Small intestine (tissue), 7 donors: ENCODE results near the gene PLEKHG4B. TPM values are rescaled to one million over a fixed set of nuclear protein-coding genes. Genes with fewer than 3 reads are reported as not detected.

Experiments
- DNase-seq, 2 donors: peaks; one replicate each; pipeline versions ENCODE4 v3.0.0 to v3.0.0-alpha.2; 2013
- FAIRE-seq: peaks from 2 replicates; lab custom pipeline; 2012; peaks lifted over from hg19 to GRCh38; lab: Jason Lieb, UNC
- H3K27ac ChIP-seq, 3 donors: one replicate each; pipeline ENCODE4 v1.5.1; 2013; ENCODE audit warnings: low read length in 2 of 3, mild to moderate bottlenecking in 2 of 3, control low read depth in 1 of 3, inconsistent platforms in 1 of 3, low read depth in 1 of 3, moderate library complexity in 1 of 3
- H3K27me3 ChIP-seq, 3 donors: one replicate each; pipeline ENCODE4 v1.6.1; 2013; ENCODE audit warnings: low read length in 3 of 3, inconsistent platforms in 1 of 3; ENCODE audit not compliant: control insufficient read depth in 3 of 3, insufficient read depth in 3 of 3
- H3K36me3 ChIP-seq, 3 donors: one replicate each; pipeline ENCODE4 v1.6.1; 2013; ENCODE audit warnings: low read length in 3 of 3, inconsistent platforms in 1 of 3, low read depth in 1 of 3, mild to moderate bottlenecking in 1 of 3, moderate library complexity in 1 of 3; ENCODE audit not compliant: control insufficient read depth in 3 of 3, insufficient read depth in 2 of 3
- H3K4me1 ChIP-seq, 3 donors: one replicate each; pipeline ENCODE4 v1.6.1; 2013; ENCODE audit warnings: low read length in 2 of 3, inconsistent platforms in 1 of 3, low read depth in 1 of 3, mild to moderate bottlenecking in 1 of 3, moderate library complexity in 1 of 3; ENCODE audit not compliant: control insufficient read depth in 3 of 3, insufficient read depth in 2 of 3
- H3K4me3 ChIP-seq, 3 donors: one replicate each; pipeline ENCODE4 v1.5.1; 2013; ENCODE audit warnings: low read length in 3 of 3, control low read depth in 1 of 3, inconsistent platforms in 1 of 3, low read depth in 1 of 3, mild to moderate bottlenecking in 1 of 3, moderate library complexity in 1 of 3
- H3K9me3 ChIP-seq, 2 donors: one replicate each; pipeline ENCODE4 v1.6.1; 2013; ENCODE audit warnings: low read depth in 1 of 2, low read length in 1 of 2; ENCODE audit not compliant: control insufficient read depth in 2 of 2, insufficient read depth in 1 of 2
- WGBS, 3 donors: extraction: QIAGEN DNeasy Blood & Tissue Kit; methylation state at CpG; one replicate each; pipeline ENCODE4 v1.1.7; 2013; 5-methylcytosine and 5-hydroxymethylcytosine counted together
- polyA plus RNA-seq, 4 donors: library from polyadenylated mRNA; stranded (reverse) in 3 of 4; unstranded in 1 of 4; fragments of 200-250 nt in 3 of 4; fragments of 120-200 nt in 1 of 4; gene quantifications; one replicate each; pipeline versions ENCODE4 v1.2.1 to v1.2.3, GENCODE V29; 2013
- donor health status: healthy with polysubstance abuse.
- donor health status: control.
- donor health status: control.
- donor health status: Bipolar disorder and iron deficiency.
- donor health status: healthy.

PLEKHG4B gene
- polyA plus RNA-seq, 4 donors, result 0.01 to 0.44 TPM; not detected in 2

DNA sequence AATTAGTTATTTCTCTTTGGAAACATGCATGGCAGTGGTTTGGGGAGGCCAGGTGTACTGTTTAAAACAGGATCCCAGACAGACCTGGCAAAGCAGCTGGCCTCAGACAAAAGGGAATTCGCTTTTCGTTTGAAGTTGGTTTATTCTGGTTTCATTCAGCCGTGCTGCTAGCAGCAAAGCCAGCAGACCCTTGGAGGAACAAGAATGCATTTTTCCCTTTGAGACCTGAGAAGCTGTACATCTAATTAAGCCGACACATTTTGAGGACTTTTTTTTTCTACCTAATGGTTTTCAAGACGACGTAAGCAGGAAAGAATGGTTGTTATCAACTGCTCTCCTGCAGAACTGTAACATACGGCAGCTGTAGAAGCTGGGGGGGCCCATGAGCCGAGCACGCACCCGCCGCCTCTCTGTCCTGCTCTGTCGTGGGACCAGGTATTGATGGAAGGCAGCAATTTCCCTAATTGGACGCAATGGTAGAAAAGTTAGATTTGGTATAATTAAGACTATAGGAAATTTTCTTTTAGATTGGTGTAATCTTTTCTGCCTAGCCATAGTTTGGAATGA lies 13.6 kb downstream of the PLEKHG4B start:
- Histone ChIP-seq H3K4me1 (no peaks in the 10 kb centered on the region), H3K4me3 (no peak overlapping the region), H3K36me3 (no peaks in the 10 kb centered on the region), H3K27ac (no peak overlapping the region), H3K27me3 (no peaks in the 10 kb centered on the region), H3K9me3 (no peaks in the 10 kb centered on the region)
- DNase-seq (no peak), FAIRE-seq (no peak)
- WGBS, 3 donors, result 73 to 79% (median 78%) methylated on average over 13 of the region's 13 CpGs

DNA sequence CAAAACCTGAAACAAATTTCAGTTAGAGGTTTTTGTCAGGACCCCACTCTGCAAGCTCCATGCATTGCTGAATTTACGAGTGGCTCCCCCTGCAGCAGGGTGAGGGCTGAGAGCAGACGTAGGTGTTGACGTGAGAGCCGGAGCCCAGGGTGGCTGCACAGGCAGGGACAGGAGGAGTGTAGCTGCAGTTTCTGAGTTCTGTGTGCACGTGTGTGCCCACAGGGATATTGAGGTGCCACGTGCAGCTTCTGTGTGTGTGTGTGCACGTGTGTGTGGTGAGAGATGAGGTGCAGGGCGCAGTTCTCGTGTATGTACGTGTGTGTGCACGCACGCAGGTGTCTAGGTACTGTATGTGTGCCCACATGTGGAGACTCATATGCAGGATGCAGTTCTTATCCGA lies 14.6 kb downstream of the PLEKHG4B start:
- 73 to 79% (median 78%) methylated on average over 13 of the region's 13 CpGs for whole genome bisulfite sequencing, 3 donors
- FAIRE-seq, result no peak
- no peak overlapping the region for H3K4me3 ChIP-seq

DNA sequence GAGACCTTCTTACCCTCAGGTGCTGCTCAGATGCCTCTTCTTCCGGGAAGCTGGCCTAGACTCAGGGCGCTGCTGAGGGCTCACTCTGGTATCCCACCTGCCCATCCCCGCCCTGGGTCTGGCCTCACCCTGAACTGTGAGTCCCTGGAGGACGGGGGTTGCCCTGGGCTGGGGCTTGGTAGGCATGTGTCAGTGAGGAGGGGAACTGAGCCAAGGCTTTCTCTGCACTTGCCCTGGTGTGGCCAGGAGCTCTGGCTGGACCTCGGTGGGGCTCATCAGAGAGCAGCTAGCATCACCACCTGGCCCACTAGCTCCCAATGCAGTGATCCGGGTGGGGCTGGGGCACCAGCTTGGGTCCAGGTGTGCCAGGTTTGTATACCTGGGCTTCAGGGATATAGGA lies 15.6 kb downstream of the PLEKHG4B start:
- Histone ChIP-seq H3K4me1 (no peaks in the 10 kb centered on the region), H3K27ac (no peak overlapping the region), H3K27me3 (no peaks in the 10 kb centered on the region), H3K4me3 (no peak overlapping the region), H3K36me3 (no peaks in the 10 kb centered on the region), H3K9me3 (no peaks in the 10 kb centered on the region)
- DNase-seq (no peak), FAIRE-seq (no peak)
- WGBS, 3 donors, result 78 to 86% (median 82%) methylated on average over 6 of the region's 6 CpGs

More for the DNA sequence above, 14.6 kb downstream of the PLEKHG4B start:
- no peaks in the 10 kb centered on the region for H3K27me3 ChIP-seq
- H3K27ac ChIP-seq, result no peak overlapping the region
- H3K9me3 ChIP-seq, result no peaks in the 10 kb centered on the region
- no peaks in the 10 kb centered on the region for H3K4me1 ChIP-seq
- no peak for DNase-seq
- H3K36me3 ChIP-seq, result no peaks in the 10 kb centered on the region

DNA sequence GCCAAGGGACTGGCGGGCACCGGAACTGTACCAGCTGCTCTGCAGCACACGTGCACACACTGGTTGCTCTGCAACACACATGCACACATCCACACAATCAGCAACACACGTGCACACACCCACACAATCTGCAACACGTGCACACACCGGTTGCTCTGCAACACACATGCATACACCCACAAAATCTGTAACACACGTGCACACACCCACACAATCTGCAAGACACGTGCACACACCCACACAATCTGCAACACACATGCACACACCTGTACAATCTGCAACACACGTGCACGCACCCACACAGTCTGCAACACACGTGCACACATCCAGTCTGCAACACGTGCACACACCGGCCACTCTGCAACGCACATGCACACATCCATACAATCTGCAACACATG lies 17.9 kb downstream of the PLEKHG4B start:
- H3K27ac ChIP-seq, result no peak overlapping the region
- no peak overlapping the region for H3K4me3 ChIP-seq
- H3K27me3 ChIP-seq, result no peaks in the 10 kb centered on the region
- H3K9me3 ChIP-seq, result no peaks in the 10 kb centered on the region
- no peak for DNase-seq
- WGBS, 3 donors, result 63 to 94% (median 79%) methylated on average over 14 of the region's 14 CpGs
- peaks cover 0 to 3% (median 0%) of the 10 kb centered on the region in 3 donors for H3K36me3 ChIP-seq
- no peak for FAIRE-seq
- no peaks in the 10 kb centered on the region for H3K4me1 ChIP-seq

DNA sequence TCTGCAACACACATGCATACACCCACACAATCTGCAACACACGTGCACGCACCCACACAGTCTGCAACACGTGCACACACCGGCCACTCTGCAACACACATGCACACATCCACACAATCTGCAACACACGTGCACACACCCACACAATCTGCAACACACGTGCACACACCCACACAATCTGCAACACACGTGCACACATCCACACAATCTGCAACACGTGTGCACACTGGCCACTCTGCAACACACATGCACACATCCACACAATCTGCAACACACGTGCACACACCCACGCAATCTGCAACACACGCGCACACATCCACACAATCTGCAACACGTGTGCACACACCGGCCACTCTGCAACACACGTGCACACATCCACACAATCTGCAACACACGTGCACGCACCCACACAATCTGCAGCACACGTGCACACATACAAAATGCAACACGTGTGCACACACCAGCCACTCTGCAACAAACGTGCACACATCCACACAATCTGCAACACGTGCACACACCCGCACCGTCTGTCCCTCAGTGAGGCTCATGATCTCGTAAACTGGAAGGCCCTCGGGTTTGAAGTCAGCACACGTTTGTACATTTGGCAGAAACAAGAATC lies 18.4 kb downstream of the PLEKHG4B start:
- FAIRE-seq (no peak), DNase-seq (no peak)
- no peaks in the 10 kb centered on the region for H3K9me3 ChIP-seq
- H3K4me3 ChIP-seq, result no peak overlapping the region
- no peaks in the 10 kb centered on the region for H3K27me3 ChIP-seq
- H3K27ac ChIP-seq, result no peak overlapping the region
- WGBS, 3 donors, result 88 to 91% (median 89%) methylated on average over 26 of the region's 26 CpGs
- peaks cover 0 to 3% (median 0%) of the 10 kb centered on the region in 3 donors for H3K36me3 ChIP-seq
- H3K4me1 ChIP-seq, result no peaks in the 10 kb centered on the region

DNA sequence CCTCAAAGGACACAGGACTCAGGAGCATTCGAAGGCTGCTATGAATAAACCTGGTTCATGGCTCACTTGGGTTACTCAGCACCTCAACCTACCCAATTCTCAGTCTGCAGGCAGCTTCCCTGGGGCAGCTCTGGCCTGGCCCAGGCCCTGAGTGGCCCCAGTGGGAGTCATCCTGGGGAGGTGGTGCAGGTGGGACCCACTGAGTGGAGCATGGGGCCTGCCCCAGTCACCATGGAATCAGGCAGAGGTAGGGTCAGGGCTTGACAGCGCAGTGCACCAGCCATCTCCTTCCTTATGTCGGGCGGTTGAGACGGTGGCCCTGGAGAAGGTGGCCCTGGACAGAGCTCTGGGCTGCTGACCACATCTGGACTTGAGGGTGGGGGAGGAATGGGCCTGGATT lies 19.2 kb downstream of the PLEKHG4B start:
- Histone ChIP-seq H3K36me3 (peaks cover 0 to 3% (median 0%) of the 10 kb centered on the region in 3 donors), H3K27me3 (no peaks in the 10 kb centered on the region), H3K4me3 (no peak overlapping the region), H3K27ac (no peak overlapping the region), H3K9me3 (no peaks in the 10 kb centered on the region), H3K4me1 (no peaks in the 10 kb centered on the region)
- DNase-seq (no peak), FAIRE-seq (no peak)
- WGBS, 3 donors, result 91 to 96% (median 95%) methylated on average over 5 of the region's 5 CpGs

DNA sequence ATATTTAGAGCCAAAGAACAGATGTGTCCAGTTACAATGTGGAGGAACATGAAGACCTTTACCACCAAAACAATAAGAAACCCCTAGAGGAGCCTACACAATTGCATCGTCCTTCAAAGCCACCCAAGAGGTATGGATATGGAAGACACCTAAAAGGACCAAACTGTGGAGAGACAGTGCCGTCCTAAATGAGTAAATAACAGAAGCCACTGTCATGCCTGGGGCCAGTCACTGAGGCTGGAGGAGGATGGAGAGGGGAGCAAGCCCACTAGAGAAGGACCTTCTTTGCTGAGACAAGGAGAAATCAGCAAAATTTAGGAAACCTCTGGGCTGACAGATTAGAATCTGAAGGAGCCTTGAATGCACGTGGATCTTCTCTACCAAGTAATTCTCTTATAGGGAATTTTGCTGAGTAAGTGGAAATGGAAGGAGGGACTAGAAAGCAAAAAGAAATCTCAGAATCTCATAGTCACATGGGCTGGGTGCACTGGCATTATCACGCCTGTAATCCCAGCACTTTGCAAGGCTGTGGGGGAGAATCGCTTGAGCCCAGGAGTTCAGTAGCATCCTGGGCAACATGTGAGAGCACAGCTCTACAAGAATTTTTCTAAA lies 27.6 kb downstream of the PLEKHG4B start:
- no peaks in the 10 kb centered on the region for H3K36me3 ChIP-seq
- H3K27me3 ChIP-seq, result no peaks in the 10 kb centered on the region
- H3K27ac ChIP-seq, result no peak overlapping the region
- FAIRE-seq (no peak), DNase-seq (no peak)
- no peaks in the 10 kb centered on the region for H3K4me1 ChIP-seq
- 70 to 79% (median 72%) methylated on average over 5 of the region's 5 CpGs for WGBS, 3 donors
- H3K4me3 ChIP-seq, result no peak overlapping the region
- peaks cover 0 to 3% of the 10 kb centered on the region in 2 donors for H3K9me3 ChIP-seq

DNA sequence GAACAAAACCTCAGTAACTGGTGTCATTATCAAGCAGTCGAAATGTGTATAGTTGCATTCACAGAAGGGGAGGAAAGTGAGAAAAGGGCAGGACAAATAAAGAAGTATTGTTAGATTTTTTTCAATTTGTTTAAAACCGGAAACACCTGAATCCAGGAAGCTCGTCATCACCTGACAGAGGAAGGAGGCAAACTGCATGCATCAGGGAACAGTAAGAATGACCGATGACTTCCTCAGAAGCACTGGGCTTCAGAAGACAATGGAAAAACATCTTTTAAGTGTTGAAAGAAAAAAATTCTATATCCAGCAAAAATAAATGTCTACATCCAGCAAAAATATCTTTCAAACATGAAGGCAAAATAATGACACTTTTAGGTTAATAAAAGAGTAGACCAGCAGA lies 29.5 kb downstream of the PLEKHG4B start:
- Histone ChIP-seq H3K9me3 (peaks cover 0 to 5% of the 10 kb centered on the region in 2 donors), H3K4me1 (no peaks in the 10 kb centered on the region), H3K4me3 (no peak overlapping the region), H3K27me3 (no peaks in the 10 kb centered on the region), H3K27ac (no peak overlapping the region), H3K36me3 (no peaks in the 10 kb centered on the region)
- FAIRE-seq (no peak), DNase-seq (no peak)
- 86 to 91% (median 89%) methylated on average over 4 of the region's 4 CpGs for WGBS, 3 donors
